ENCODE measurements around the gene DCC. TPM values are rescaled to one million over a fixed set of nuclear protein-coding genes. Genes with fewer than 3 reads are reported as not detected.

Gene DCC
- total RNA-seq, 1 donor from 2014 or later: 1.0 TPM

DNA sequence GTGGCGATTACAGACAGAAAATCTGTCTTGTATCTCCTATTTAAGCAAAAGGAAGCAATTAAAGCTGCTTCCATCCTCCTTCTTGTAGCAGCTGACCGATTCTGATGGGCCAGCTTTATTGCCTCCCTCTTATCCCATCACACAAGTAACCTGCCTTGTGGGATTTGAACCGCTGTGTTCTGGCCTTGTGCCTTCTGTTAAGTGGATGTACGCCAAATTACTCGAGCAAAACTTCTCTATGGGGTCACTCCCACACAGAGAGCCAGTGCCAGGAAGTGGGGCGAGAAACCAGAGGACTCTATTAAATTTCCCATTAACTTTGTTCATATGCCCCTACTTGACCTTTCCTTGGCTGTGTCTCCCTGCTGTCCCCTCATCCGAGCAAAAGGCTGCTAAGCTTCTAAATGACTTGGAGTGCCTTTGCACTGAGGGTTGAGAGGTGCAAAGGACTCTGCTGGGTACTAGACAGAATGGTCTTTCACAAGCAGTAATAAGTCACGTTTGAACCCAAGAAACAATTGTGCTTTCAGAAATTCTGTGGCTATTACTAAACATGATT, 1212.0 kb downstream of the DCC start:
- Mint-ChIP-seq H3K9me3 (peaks cover 7% of the 10 kb centered on the region), H3K27ac (no peak overlapping the region), H3K27me3 (ENCODE audit: low read depth) (no peaks in the 10 kb centered on the region), H3K4me1 (no peaks in the 10 kb centered on the region), H3K4me3 (no peak overlapping the region), H3K36me3 (no peaks in the 10 kb centered on the region)
- DNase-seq (ENCODE audit: low spot score in 2 of 2, unreplicated experiment in 2 of 2): no peak
- TF ChIP-seq, protein P1, sequence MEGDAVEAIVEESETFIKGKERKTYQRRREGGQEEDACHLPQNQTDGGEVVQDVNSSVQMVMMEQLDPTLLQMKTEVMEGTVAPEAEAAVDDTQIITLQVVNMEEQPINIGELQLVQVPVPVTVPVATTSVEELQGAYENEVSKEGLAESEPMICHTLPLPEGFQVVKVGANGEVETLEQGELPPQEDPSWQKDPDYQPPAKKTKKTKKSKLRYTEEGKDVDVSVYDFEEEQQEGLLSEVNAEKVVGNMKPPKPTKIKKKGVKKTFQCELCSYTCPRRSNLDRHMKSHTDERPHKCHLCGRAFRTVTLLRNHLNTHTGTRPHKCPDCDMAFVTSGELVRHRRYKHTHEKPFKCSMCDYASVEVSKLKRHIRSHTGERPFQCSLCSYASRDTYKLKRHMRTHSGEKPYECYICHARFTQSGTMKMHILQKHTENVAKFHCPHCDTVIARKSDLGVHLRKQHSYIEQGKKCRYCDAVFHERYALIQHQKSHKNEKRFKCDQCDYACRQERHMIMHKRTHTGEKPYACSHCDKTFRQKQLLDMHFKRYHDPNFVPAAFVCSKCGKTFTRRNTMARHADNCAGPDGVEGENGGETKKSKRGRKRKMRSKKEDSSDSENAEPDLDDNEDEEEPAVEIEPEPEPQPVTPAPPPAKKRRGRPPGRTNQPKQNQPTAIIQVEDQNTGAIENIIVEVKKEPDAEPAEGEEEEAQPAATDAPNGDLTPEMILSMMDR (IDR thresholded peaks at IDR 0.05; ENCODE audit: unreplicated experiment): no peak

DNA sequence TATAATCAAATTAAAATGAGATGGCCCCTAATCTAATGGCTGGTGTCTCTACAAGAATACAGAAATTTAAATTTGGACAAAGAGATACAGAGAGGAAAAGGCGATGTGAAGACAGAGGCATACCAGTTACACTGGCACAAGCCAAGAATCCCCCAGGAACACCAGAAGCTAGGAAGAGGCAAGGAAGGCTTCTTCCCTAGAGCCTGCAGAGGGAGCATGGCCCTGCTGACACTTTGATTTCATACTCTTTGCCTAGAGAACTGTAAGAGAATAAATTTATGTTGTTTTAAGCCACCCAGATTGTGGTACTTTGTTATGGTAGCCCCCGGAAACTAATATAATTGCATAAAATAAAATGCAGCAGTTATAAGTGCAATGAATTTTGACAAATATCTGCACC, 1213.0 kb downstream of the DCC start:
- TF ChIP-seq, protein P1 (IDR thresholded peaks at IDR 0.05; ENCODE audit: unreplicated experiment): no peak
- H3K27me3 Mint-ChIP-seq (ENCODE audit: low read depth): no peaks in the 10 kb centered on the region
- peaks cover 7% of the 10 kb centered on the region for H3K9me3 Mint-ChIP-seq
- no peaks in the 10 kb centered on the region for H3K4me1 Mint-ChIP-seq
- no peak for DNase-seq (ENCODE audit: low spot score in 2 of 2, unreplicated experiment in 2 of 2)
- no peak overlapping the region for H3K27ac Mint-ChIP-seq
- H3K4me3 Mint-ChIP-seq: no peak overlapping the region
- H3K36me3 Mint-ChIP-seq: no peaks in the 10 kb centered on the region

DNA sequence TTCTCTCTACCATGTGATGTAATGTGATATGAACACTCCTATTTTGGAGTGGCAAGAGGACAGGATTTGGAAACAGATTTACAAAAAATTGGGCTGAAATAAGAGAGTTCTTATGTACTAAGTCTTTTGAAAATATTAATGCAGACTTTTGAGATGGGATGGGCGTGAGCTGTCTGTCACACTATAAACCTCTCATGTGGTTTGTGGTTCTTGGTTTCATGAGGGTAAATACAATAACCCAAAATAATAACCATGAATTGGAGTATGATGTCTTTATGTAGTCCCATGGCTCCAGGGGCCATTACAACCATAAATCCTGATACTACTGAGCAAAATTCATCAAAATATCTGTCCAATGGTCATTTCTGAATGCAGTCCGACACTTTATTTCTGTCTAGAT, 1216.5 kb downstream of the DCC start:
- Mint-ChIP-seq H3K36me3 (peaks cover 3% of the 10 kb centered on the region), H3K4me3 (no peak overlapping the region), H3K9me3 (peaks cover 14% of the 10 kb centered on the region), H3K27me3 (ENCODE audit: low read depth) (no peaks in the 10 kb centered on the region), H3K4me1 (no peaks in the 10 kb centered on the region), H3K27ac (no peak overlapping the region)
- no peak for DNase-seq (ENCODE audit: low spot score in 2 of 2, unreplicated experiment in 2 of 2)
- TF ChIP-seq, protein P1 (IDR thresholded peaks at IDR 0.05; ENCODE audit: unreplicated experiment): no peak

DNA sequence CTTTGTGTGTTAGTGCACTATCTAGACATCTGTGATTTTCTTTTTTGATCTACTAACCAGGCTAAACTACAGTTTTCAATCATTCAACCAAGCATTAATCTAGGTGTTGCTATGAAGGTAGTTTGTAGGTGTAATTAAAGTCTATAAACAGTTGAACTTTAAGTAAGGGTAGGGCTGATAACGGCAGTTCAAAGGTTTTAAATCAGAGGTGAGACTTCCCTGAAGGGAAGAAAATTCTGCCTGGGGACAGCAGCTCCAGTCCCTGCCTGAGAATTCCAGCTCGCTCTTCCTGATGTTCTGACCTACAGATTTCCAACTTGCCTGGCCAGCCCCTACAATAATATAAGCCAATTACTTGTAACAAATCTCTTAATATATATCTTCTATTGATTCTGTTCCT, 1220.5 kb downstream of the DCC start:
- H3K27ac Mint-ChIP-seq: no peak overlapping the region
- no peaks in the 10 kb centered on the region for H3K4me1 Mint-ChIP-seq
- peaks cover 14% of the 10 kb centered on the region for H3K9me3 Mint-ChIP-seq
- TF ChIP-seq, protein P1 (IDR thresholded peaks at IDR 0.05; ENCODE audit: unreplicated experiment): no peak
- peaks cover 3% of the 10 kb centered on the region for H3K36me3 Mint-ChIP-seq
- H3K4me3 Mint-ChIP-seq: no peak overlapping the region
- H3K27me3 Mint-ChIP-seq (ENCODE audit: low read depth): no peaks in the 10 kb centered on the region
- DNase-seq (ENCODE audit: low spot score in 2 of 2, unreplicated experiment in 2 of 2): no peak

DNA sequence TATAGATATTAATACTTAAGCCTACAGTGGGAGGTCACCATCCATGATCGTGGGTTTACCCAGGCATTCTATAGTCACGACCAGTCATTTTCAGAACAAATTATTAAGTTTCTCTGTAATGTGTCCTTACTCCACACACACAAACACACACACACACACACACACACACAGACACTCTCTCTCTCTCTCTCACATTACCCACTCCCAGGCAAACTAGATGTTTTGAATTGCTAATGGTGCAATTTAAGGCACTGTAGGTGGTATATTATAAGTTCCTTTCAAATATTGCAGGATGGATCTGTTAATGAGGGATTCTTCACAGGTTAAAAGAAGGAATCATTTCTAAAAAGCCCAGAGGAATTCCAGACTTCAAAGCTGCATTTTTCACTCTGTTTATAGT, 1226.6 kb downstream of the DCC start:
- no peak overlapping the region for H3K27ac Mint-ChIP-seq

More for the DNA sequence above, 1226.6 kb downstream of the DCC start:
- Mint-ChIP-seq H3K4me1 (no peaks in the 10 kb centered on the region), H3K36me3 (no peaks in the 10 kb centered on the region), H3K27me3 (ENCODE audit: low read depth) (peaks cover 3% of the 10 kb centered on the region), H3K4me3 (no peak overlapping the region), H3K9me3 (no peaks in the 10 kb centered on the region)
- TF ChIP-seq, protein P1 (IDR thresholded peaks at IDR 0.05; ENCODE audit: unreplicated experiment): no peak
- DNase-seq (ENCODE audit: low spot score in 2 of 2, unreplicated experiment in 2 of 2): no peak
